CD14-positive monocyte (primary cell): ENCODE data around the gene DZIP1L. TPM values are rescaled to one million over a fixed set of nuclear protein-coding genes. Genes with fewer than 3 reads are reported as not detected.

ENCODE experiments used
- DNase-seq, 3 donors: peaks; one replicate each; pipeline ENCODE4 v3.0.0-alpha.2; 2011 to 2022
- H2AFZ ChIP-seq: 2 replicates; pipeline ENCODE4 v1.6.0; 2012; ENCODE audit warnings: mild to moderate bottlenecking, low read depth, low read length, inconsistent platforms; ENCODE audit not compliant: insufficient read depth, poor library complexity, severe bottlenecking
- H3K27ac ChIP-seq, 2 donors: 1 replicate in 1 of 2; 2 replicates in 1 of 2; pipeline ENCODE4 v1.5.1; 2012 to 2013; ENCODE audit warnings: low read length in 2 of 2, control low read depth in 1 of 2, inconsistent platforms in 1 of 2, low read depth in 1 of 2, mild to moderate bottlenecking in 1 of 2
- H3K27me3 ChIP-seq, 2 donors: one replicate each; pipeline versions ENCODE4 v1.6.0 to v1.6.1; 2011 to 2013; ENCODE audit warnings: low read length in 2 of 2; ENCODE audit not compliant: control insufficient read depth in 2 of 2, insufficient read depth in 2 of 2
- H3K36me3 ChIP-seq, 2 donors: replicated peaks in 1 of 2; 1 replicate in 1 of 2; 2 replicates in 1 of 2; pipeline versions ENCODE4 v1.5.1 to v1.6.1; 2012 to 2013; ENCODE audit warnings: low read length in 2 of 2, control low read depth in 1 of 2, inconsistent platforms in 1 of 2, mild to moderate bottlenecking in 1 of 2; ENCODE audit not compliant: insufficient read depth in 2 of 2, control insufficient read depth in 1 of 2
- H3K4me1 ChIP-seq, 2 donors: 1 replicate in 1 of 2; 2 replicates in 1 of 2; pipeline versions ENCODE4 v1.5.1 to v1.6.1; 2012 to 2013; ENCODE audit warnings: low read length in 2 of 2, control low read depth in 1 of 2, inconsistent platforms in 1 of 2, mild to moderate bottlenecking in 1 of 2, moderate library complexity in 1 of 2; ENCODE audit not compliant: insufficient read depth in 2 of 2, control insufficient read depth in 1 of 2
- H3K4me2 ChIP-seq: replicated peaks from 2 replicates; pipeline ENCODE3; 2012; ENCODE audit warnings: low read length, moderate library complexity, mild to moderate bottlenecking; ENCODE audit not compliant: poor library complexity, severe bottlenecking; ENCODE audit errors: extremely low read depth
- H3K4me3 ChIP-seq, 3 experiments: fragments of 200-600 bp in 1 of 3; sonication (generic) in 1 of 3; replicated peaks in 1 of 3; 1 replicate in 2 of 3; 2 replicates in 1 of 3; pipeline ENCODE4 v1.5.1; 2011 to 2013; ENCODE audit warnings: low read length in 3 of 3, mild to moderate bottlenecking in 3 of 3, control low read depth in 2 of 3, low read depth in 2 of 3, inconsistent platforms in 1 of 3, moderate library complexity in 1 of 3
- H3K79me2 ChIP-seq: 2 replicates; pipeline ENCODE4 v1.6.0; 2012; ENCODE audit warnings: mild to moderate bottlenecking, control low read depth, inconsistent platforms, low read length, moderate library complexity; ENCODE audit not compliant: insufficient read depth
- H3K9ac ChIP-seq: 2 replicates; pipeline ENCODE4 v1.6.0; 2017; ENCODE audit warnings: low read length, mild to moderate bottlenecking; ENCODE audit not compliant: insufficient read depth, poor library complexity, severe bottlenecking
- H3K9me3 ChIP-seq, 2 donors: replicated peaks in 1 of 2; 1 replicate in 1 of 2; 2 replicates in 1 of 2; pipeline versions ENCODE4 v1.5.1 to v1.6.1; 2012 to 2013; ENCODE audit warnings: low read length in 2 of 2, control low read depth in 1 of 2; ENCODE audit not compliant: control insufficient read depth in 1 of 2, insufficient read depth in 1 of 2
- H4K20me1 ChIP-seq: 2 replicates; pipeline ENCODE4 v1.6.0; 2012; ENCODE audit warnings: mild to moderate bottlenecking, low read length, control low read depth, moderate library complexity; ENCODE audit not compliant: insufficient read depth
- H3K27ac Mint-ChIP-seq, 7 donors: one replicate each; pipeline ENCODE4 v1.8.0; 2020; ENCODE audit warnings: mild to moderate bottlenecking in 7 of 7, mixed read lengths in 7 of 7, moderate library complexity in 6 of 7, inconsistent platforms in 2 of 7
- H3K27me3 Mint-ChIP-seq, 3 donors: one replicate each; pipeline ENCODE4 v1.8.0; 2021 to 2022; ENCODE audit warnings: low read depth in 3 of 3, mild to moderate bottlenecking in 3 of 3, mixed read lengths in 3 of 3, moderate library complexity in 3 of 3, inconsistent platforms in 1 of 3
- H3K36me3 Mint-ChIP-seq, 2 donors: one replicate each; pipeline ENCODE4 v1.8.0; 2020; ENCODE audit warnings: mixed read lengths in 2 of 2, inconsistent platforms in 1 of 2, mild to moderate bottlenecking in 1 of 2
- H3K4me1 Mint-ChIP-seq: one replicate; pipeline ENCODE4 v1.8.0; 2020; ENCODE audit warnings: mild to moderate bottlenecking, mixed read lengths
- H3K4me3 Mint-ChIP-seq, 2 donors: one replicate each; pipeline ENCODE4 v1.8.0; 2020; ENCODE audit warnings: mild to moderate bottlenecking in 2 of 2, mixed read lengths in 2 of 2, moderate library complexity in 1 of 2
- H3K9me3 Mint-ChIP-seq, 7 donors: one replicate each; pipeline ENCODE4 v1.8.0; 2020 to 2022; ENCODE audit warnings: mixed read lengths in 7 of 7, mild to moderate bottlenecking in 6 of 7, moderate library complexity in 6 of 7, inconsistent platforms in 2 of 7
- CTCF ChIP-seq: fragments of 200-600 bp; IDR thresholded peaks from one replicate; pipeline ENCODE4 v1.8.0; 2022; ENCODE audit warnings: antibody characterized with exemption, mild to moderate bottlenecking
- WGBS: methylation state at CpG from one replicate; pipeline ENCODE4 v1.1.5; 2013; ENCODE audit warnings: missing lambda C conversion rate; ENCODE audit not compliant: insufficient coverage; 5-methylcytosine and 5-hydroxymethylcytosine counted together
- intact Hi-C, 2 donors: fragments of 100-400 bp; cut with micrococcal nuclease; formaldehyde crosslinking; loops; one replicate each; pipeline versions ENCODE4 v1.15.0 to v1.15.1; 2023
- polyA plus RNA-seq, 3 donors: library from polyadenylated mRNA; depleted of rRNA in 1 of 3; unstranded in 2 of 3; stranded (reverse) in 1 of 3; fragments of 300-500 nt in 2 of 3; fragments of >200 nt in 1 of 3; fragmentation: Illumina TruSeq in 2 of 3; gene quantifications; 1 replicate in 2 of 3; 2 replicates in 1 of 3; pipeline ENCODE4 v1.2.3, GENCODE V29; 2012 to 2021

The DZIP1L gene
- polyA plus RNA-seq, 3 donors = 0.50 to 1.8 (median 0.52) TPM

- Histone ChIP-seq H4K20me1 (no peaks in the 10 kb centered on the region), H3K27me3 (no peaks in the 10 kb centered on the region), H3K36me3 (peaks cover 0 to 13% of the 10 kb centered on the region in 2 donors), H3K9ac (no peak overlapping the region), H3K4me3 (no peak overlapping the region), H3K27ac (no peak overlapping the region), H3K4me1 (no peaks in the 10 kb centered on the region), H3K9me3 (no peaks in the 10 kb centered on the region), H2AFZ (no peak overlapping the region), H3K4me2 (no peak overlapping the region), H3K79me2 (no peaks in the 10 kb centered on the region)
- no peak for DNase-seq
- no peak for TF ChIP-seq CTCF
- WGBS = 91% methylated on average over 8 of the region's 8 CpGs
- Mint-ChIP-seq H3K4me1 (peaks cover 1% of the 10 kb centered on the region), H3K36me3 (peaks cover 10 to 29% of the 10 kb centered on the region in 2 donors), H3K27ac (no peak overlapping the region), H3K27me3 (peaks cover 0 to 3% (median 0%) of the 10 kb centered on the region in 3 donors), H3K9me3 (no peaks in the 10 kb centered on the region), H3K4me3 (no peak overlapping the region)
- intact Hi-C loops = loop anchor here in 1 of 2 donors (5.0 to 10.0 kb wide), 2 partner anchors 49 to 857 kb away; partner anchors contain the start of gene DZIP1L
Measured at GRCh38 chr3:138068046-138068445, 47.4 kb downstream of the DZIP1L start.

- peaks cover 0 to 3% (median 0%) of the 10 kb centered on the region in 3 donors for H3K27me3 Mint-ChIP-seq
- no peak for DNase-seq
Measured at GRCh38 chr3:138066972-138067371, 48.4 kb downstream of the DZIP1L start.

More at GRCh38 chr3:138066972-138067371, 48.4 kb downstream of the DZIP1L start:
- WGBS = no CpG with 5 or more reads among the region's 3 CpGs
- Histone ChIP-seq H3K4me1 (no peaks in the 10 kb centered on the region), H3K9ac (no peak overlapping the region), H3K9me3 (no peaks in the 10 kb centered on the region), H3K27ac (no peak overlapping the region), H2AFZ (no peak overlapping the region), H3K27me3 (no peaks in the 10 kb centered on the region), H4K20me1 (no peaks in the 10 kb centered on the region), H3K79me2 (no peaks in the 10 kb centered on the region), H3K36me3 (peaks cover 0 to 20% of the 10 kb centered on the region in 2 donors), H3K4me2 (no peak overlapping the region), H3K4me3 (no peak overlapping the region)
- peaks cover 1% of the 10 kb centered on the region for H3K4me1 Mint-ChIP-seq
- TF ChIP-seq CTCF = no peak
- intact Hi-C loops = loop anchor here in 1 of 2 donors (5.0 to 10.0 kb wide), 2 partner anchors 50 to 858 kb away; partner anchors contain the start of gene DZIP1L
- no peaks in the 10 kb centered on the region for H3K9me3 Mint-ChIP-seq
- H3K4me3 Mint-ChIP-seq = no peak overlapping the region
- peaks cover 10 to 33% of the 10 kb centered on the region in 2 donors for H3K36me3 Mint-ChIP-seq
- no peak overlapping the region for H3K27ac Mint-ChIP-seq
